NCI-H2081 (cell line): Measurements from ENCODE around the gene TNNT2.

Experiments
- DNase-seq, 2 experiments: peaks; one replicate each; lab custom pipeline; 2025; lab: John Stamatoyannopoulos, UW

The TNNT2 gene

DNA sequence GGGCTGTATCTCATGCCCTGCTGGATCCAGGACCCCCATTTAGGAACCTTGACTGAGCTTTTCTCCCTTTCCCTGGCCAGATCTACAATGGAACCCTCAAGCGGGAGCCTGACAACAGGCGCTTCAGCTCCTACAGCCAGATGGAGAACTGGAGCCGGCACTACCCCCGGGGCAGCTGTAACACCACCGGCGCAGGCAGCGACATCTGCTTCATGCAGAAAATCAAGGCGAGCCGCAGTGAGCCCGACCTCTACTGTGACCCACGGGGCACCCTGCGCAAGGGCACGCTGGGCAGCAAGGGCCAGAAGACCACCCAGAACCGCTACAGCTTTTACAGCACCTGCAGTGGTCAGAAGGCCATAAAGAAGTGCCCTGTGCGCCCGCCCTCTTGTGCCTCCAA lies 64.4 kb downstream of the TNNT2 start:
- no peak for DNase-seq

DNA sequence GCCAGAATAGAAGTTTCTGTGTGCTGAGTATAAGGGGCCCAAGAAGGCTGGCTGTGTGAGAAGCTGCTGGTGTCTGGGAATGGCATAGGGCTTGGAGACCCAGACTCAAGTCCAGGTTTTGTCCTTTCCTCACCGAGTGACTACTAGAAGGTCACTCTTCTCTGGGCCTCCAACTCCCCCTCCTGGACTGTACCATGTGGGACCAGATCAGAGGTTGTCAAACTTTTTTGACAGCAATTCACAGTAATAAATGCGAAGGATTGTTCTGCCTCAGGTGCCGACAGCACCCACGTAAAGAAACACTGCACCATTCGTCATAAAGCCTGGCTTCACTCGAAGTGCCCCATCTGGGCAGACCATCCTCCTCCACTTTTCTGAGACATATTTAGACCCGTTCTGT lies 65.2 kb downstream of the TNNT2 start:
- no peak for DNase-seq

DNA sequence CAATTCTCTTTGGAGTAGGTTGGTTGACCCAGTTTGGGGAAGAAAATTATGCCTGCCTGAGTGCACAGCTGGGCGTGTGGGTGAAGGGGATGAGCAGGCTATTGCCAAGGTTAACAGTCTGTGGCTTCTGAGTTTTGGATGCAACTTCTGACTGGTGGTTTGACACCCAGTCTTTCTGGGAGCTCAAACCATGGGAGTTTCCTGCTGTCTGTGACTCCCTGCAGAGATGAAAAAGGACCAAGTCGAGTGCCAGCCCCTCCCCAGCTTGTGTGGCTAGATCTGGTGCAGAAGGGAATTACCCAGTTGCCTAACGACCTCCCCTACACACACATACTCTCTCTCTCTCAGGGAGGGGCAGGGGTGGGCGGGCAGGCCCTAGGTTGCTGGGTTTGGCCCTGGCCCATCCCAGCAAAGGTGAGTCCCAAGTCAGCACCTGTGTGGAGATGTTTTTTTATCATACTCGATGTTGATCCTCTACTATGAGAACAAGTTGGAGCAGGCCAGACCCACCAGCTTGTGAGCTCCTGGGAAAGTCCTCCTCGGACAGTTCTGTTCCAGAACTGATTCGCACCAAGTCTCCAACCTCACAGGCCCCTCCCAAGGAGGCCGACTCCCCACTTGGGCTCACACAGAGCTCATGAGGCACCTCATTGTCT lies 66.0 kb downstream of the TNNT2 start:
- peak; percentile 8 to 50 for DNase-seq

DNA sequence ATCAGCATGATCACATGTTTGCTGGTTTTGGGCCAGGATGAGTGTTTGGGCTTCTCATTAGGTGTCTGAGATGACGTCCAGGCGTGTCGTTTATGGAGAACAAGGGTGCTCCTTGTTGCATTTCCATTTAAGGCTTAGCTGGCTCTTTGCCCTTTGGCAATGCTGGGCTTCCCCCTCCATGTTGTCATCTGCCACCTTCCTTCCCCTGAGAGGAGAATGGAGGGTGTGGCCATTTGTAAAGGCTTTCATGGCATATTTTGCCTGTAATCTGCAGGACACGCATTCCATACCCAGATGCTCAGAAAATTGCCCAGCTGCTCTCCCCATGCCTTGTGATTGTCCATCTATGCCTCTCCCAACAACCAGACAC lies 66.5 kb downstream of the TNNT2 start:
- DNase-seq = peak; percentile 81 to 91

DNA sequence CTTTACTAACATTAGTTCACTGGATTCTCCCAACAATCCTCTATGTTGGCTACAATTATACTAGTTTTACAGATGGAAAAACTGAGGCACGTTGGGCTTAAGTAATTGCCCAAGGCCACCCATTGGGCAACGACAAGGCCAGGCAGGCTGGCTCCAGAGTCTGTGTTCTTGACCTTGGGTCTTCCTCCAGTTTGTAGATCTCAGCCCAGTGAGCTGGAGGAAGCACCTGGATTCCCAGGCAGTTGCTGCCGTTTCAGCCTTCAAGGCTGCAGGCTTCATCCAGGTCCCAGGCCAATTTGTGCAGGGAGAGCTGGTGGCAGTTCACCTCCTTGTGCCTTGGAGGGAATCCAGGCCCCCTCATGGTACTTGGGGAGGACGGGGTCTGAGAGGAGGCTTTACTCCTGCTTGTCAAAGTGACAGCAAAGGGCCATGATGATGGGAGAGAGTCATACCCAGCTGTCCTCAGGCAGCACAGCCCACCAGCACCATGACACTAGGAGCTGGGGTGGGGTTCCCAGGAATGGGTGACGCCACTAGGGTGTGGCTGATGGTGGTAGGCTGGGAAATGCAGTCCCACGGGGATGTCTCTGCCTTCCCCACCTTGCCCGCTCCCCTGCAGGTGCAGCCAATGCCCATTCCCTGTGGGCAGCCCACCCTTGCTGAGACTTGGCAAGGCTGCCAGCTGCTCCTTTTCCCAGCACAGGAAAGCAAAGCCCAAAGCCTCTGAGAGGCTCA lies 67.1 kb downstream of the TNNT2 start:
- DNase-seq = no peak

DNA sequence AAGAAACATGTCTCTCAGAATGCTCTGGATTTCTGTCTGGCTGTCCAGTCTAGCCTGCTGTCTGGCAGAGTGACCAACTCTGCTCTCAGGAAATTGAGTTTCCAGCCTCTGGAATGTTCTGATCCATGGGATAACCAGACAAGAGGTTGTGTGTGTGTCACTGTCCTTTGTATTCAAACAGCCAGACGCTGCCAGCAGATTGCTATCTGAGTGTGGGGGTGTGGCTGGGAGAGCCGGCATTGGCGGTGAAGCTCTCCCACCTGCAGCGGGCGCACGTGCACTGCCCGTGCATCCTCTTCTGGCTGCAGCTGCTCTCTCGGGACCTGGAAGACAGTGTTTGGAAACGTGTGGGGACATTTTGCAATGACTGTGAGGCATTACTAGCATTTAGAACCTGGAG lies 68.1 kb downstream of the TNNT2 start:
- peak; percentile 84 to 89 for DNase-seq
